C4-2B (cell line): ENCODE data around the gene RBM6.

Source experiments
- ZFX ChIP-seq: fragments of 450-650 bp; IDR thresholded peaks from 2 replicates; pipeline ENCODE4 v1.6.1; 2017
- TF ChIP-seq, protein P1 (sequence below): fragments of 450-650 bp; conservative IDR thresholded peaks from 2 replicates; pipeline ENCODE4 v1.5.1; 2017; ENCODE audit warnings: mild to moderate bottlenecking

DNA sequence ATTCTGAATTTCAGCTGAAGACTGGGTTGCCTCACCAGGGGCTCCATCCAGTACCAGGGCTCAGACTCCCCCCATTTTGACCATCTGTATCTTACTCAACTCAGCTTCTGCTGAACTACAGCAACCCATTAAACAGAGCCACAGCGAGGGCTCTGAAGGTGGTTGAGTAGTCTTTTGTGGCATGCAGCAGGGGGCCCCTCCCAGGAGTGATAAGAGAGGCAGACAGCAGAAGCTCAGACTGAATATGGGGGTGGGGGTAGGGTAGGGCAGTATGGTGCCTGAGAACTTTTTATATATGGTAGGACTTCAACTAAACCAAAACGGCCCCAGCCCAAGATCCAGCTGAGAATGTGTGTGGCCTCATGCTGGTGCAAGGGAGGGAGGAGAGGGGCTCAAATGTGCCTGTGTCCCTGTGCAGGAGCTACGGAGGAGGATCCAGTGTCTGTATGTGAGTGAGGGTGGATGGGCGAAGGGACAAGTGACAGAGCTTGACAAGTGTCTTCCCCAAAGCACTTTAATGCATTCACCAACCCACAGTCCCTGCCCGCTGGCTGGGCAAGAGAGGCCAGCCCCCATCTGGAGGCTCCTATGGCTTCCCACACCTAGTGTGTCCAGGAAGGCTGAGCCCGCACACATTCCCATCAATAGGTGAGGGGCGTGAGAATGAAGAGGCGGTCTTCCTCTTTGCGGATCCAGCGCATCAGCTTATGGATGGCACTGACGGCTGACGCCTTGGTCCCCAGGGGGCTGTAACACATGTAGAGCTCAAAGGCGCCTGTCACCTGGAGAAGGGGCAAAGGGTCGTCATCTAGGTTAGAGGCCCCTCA, 31.4 kb upstream of the RBM6 start:
- TF ChIP-seq, protein P1, sequence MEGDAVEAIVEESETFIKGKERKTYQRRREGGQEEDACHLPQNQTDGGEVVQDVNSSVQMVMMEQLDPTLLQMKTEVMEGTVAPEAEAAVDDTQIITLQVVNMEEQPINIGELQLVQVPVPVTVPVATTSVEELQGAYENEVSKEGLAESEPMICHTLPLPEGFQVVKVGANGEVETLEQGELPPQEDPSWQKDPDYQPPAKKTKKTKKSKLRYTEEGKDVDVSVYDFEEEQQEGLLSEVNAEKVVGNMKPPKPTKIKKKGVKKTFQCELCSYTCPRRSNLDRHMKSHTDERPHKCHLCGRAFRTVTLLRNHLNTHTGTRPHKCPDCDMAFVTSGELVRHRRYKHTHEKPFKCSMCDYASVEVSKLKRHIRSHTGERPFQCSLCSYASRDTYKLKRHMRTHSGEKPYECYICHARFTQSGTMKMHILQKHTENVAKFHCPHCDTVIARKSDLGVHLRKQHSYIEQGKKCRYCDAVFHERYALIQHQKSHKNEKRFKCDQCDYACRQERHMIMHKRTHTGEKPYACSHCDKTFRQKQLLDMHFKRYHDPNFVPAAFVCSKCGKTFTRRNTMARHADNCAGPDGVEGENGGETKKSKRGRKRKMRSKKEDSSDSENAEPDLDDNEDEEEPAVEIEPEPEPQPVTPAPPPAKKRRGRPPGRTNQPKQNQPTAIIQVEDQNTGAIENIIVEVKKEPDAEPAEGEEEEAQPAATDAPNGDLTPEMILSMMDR: no peak
- TF ChIP-seq ZFX: no peak
